Measurements from ENCODE around the gene SPATS1.

SPATS1 gene

GRCh38 chr6:44390158-44390683 is 47.8 kb downstream of the SPATS1 start:
- DNase-seq (ENCODE audit: low spot score) = no peak

Measured in RKO (cell line).